GM18858 (cell line): ENCODE results near the gene FSTL4.
"Not testable (repeated sequence)": the region's sequence is repeated elsewhere in the genome, so short reads cannot be mapped to it uniquely, and the experiment has no call there.

ENCODE experiments used
- ATAC-seq: cut with Tn5 transposase; IDR thresholded peaks from one replicate; pipeline ENCODE4 v1.9.1; 2021; ENCODE audit not compliant: unreplicated experiment

FSTL4 gene

GRCh38 chr5:133234911-133235310, 377.4 kb downstream of the FSTL4 start:
- no peak for ATAC-seq

DNA sequence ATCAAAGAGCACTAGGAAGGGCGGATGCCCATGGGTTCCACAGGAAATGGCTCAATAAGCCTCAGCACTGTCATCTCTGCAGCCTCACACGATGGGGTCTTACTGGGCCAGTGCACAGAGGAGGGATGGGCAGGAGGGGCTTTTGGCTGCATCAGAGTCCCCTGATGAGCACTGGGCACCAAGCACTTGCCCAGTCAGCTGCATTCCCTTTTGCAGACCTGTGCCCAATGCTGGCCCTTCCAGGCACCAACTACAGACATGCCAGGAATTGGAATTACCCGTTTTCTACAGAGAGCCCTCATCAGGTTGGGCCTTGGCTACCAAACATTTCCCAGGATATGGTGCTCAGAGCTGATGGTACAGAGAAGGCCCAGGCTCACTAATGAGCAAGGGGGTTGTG, 378.1 kb downstream of the FSTL4 start:
- no peak for ATAC-seq

GRCh38 chr5:133233616-133234015, 378.7 kb downstream of the FSTL4 start:
- no peak for ATAC-seq

GRCh38 chr5:133232911-133233310, 379.4 kb downstream of the FSTL4 start:
- ATAC-seq = no peak

DNA sequence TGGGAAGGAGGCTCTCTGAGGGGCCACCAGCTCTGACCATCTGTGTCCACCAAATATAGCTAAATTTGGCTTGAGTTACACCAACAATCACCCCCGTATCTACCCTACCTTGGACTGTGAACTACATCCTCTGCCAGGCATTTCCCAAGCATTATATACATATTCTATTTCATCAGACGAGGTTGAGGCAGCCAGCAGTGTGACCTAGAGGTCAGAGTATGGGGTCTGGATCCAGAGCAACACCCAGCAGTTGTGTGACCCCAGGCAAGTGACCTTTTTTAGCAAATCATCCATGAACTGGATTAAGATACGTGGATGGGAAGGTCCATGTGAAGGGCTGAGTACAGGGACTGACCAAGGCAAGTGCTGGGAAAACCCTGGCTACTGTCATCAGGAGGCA, 379.9 kb downstream of the FSTL4 start:
- no peak for ATAC-seq

GRCh38 chr5:133232011-133232410, 380.3 kb downstream of the FSTL4 start:
- no peak for ATAC-seq

DNA sequence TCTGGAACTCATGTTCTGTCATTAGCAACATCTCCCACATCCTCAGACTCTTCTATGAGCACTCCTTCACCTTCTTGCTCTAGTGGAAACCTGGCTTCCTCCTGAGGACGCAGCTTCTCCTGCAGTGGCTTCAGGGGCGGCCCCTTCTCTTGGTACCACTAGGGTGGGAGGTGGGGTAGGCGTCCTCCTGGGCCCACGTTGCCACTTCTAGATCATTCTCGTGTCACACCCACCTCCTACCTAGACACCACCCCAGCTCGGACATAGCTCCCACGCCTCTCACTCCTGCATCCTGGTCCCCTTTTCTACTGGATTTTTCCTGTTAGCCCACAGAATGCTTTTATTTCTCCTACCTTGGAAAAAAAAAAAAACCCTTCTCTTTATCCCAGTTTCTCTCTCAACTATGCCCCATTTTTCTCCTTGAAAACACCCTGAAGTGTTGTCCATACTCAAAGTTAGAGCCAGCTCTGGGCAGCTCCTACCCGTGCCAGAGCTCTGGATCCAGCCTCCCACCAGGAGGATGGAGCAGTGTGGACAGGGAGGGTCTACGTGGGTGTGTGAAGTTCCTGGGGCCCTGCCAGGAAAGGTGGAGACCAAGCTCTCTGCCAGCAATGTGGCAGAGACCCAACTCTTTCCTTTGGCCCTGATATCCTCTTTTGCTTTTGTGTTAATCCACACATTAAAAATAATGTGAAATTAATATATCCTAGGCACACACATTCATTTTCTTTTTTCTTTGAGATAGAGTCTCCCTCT, 381.3 kb downstream of the FSTL4 start:
- no peak for ATAC-seq

GRCh38 chr5:133229931-133230664, 382.2 kb downstream of the FSTL4 start:
- no peak for ATAC-seq

DNA sequence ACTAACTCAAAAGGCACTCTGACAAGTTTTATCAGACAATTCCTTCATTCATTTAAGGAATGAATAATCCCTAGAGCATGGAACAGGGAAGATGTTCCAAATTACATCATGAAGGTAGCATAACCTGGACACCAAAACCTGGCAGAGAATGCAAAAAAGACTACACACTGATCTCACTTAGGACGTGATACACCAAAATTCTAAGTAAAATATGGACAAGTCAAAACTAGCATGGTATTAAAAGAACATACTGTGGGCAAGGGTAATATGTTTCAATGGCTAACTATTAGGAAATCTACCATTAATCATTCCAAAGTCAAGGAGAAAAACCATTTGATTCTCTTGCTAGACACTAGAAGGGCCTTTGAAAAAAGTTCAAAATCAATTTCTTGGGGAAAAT, 384.0 kb downstream of the FSTL4 start:
- no peak for ATAC-seq

DNA sequence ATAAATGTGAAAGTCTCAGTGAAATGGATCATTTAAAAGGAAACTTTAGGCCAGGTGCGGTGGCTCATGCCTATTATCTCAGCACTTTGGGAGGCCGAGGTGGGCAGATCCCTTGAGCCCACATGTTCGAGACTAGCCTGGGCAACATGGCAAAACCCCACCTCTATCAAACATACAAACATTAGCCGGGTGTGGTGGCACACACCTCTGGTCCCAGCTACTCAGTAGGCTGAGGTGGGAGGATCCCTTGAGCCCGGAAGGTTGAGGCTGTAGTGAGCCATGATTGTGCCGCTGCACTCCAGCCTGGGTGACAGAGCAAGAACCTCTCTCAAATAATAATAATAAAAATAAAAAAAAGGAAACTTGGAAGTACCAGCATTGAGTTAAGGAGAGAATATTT, 384.4 kb downstream of the FSTL4 start:
- no peak for ATAC-seq

DNA sequence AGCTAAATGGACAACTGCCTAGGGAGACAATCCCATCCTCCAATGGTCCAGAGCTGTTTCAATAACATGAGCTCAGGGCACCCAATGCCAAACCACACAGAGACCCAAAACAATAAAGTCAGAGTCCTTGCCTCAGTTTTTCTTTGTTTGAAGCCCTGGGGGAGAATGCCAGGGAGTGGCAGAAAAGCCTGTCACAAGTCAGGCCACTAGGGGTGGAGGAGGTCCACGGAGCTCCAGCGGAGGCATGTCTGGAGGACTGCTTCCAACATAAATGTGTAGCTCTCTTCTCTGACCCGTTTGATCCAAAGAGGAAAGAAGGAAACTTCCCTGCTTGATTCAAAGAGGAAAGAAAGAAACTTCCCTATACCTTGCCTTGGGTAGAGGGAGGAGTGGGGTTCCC, 385.3 kb downstream of the FSTL4 start:
- ATAC-seq = no peak

DNA sequence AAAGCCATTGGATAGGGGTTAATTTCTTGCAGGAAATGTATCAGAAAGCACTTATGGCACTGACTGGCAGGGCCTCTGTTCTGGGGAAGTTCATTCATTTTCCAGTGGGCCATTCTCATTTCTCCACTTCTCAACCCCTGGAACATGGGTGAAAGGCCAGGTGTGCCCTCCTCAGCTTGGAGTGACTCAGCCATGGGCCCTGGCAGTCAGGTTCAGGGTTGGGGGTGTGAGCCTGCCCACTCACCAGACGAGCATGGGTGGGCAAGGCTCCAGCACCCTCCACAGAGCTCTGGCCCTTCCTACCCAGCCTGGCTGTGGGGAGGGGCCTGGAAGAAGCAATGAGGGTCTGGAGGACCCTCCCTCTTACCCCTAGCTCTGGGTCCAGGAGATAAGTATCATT, 386.2 kb downstream of the FSTL4 start:
- ATAC-seq = no peak

DNA sequence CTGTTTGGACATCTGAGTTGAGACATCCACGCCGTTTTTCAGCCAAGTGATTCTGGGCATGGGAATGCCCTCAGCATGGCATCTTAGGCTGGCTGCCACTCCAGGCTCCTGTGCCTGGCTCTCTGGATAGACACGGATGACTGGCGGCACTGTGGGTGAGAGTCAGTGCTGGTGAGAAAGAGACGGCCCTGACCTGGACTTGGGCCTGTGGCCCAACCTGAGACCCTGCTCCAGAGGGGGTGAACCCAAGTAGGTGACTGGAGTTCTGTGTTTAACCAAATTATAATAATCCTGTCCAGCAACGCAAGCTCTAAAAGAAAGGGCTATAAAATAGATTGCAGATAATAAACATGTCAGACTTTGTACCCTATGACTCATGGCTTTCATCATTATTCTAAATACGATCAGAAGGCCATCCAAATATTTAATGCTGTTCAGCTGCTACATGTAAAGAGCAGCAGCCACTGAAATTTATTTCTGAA, 386.6 kb downstream of the FSTL4 start:
- ATAC-seq = no peak

DNA sequence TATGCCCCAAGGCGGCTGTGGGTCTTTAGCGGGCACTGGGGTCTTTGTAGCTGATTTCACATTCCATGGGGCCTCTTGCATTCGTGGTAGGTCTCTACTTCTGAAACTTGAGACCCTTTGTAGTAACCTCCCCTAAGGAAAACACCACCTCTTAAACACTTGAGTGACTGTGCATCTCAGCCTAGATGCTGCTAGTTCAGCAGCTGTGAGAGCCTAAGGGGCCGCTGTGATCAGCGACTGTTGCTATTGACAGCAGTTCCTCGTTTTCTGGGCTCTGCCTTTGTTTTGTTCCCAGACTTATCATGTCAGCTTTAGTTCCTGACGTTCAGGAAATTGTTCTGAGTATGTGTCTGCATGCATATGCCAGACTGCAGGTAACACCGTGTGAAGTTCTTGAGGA, 389.4 kb downstream of the FSTL4 start:
- ATAC-seq = no peak

DNA sequence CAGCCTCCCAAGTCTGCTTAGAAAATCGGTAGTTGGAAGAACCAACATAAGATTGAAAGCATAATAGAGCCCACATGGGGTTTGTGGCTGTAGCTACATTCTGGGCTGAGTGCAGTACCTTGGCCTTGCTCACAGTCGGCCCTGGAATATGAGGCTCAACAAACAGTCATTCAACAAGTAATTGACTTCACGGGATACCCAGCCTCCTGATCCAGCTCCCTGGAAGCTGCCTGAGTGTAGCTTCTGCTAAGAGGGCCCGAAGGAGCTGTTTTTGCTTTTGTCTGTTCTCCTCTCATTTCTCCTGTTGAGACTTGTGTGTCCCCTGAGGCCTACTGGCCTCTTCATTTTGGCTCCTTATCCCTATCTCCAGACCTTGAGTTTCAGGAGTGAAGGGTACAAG, 389.8 kb downstream of the FSTL4 start:
- ATAC-seq = no peak

GRCh38 chr5:133222040-133222439, 390.3 kb downstream of the FSTL4 start:
- no peak for ATAC-seq

DNA sequence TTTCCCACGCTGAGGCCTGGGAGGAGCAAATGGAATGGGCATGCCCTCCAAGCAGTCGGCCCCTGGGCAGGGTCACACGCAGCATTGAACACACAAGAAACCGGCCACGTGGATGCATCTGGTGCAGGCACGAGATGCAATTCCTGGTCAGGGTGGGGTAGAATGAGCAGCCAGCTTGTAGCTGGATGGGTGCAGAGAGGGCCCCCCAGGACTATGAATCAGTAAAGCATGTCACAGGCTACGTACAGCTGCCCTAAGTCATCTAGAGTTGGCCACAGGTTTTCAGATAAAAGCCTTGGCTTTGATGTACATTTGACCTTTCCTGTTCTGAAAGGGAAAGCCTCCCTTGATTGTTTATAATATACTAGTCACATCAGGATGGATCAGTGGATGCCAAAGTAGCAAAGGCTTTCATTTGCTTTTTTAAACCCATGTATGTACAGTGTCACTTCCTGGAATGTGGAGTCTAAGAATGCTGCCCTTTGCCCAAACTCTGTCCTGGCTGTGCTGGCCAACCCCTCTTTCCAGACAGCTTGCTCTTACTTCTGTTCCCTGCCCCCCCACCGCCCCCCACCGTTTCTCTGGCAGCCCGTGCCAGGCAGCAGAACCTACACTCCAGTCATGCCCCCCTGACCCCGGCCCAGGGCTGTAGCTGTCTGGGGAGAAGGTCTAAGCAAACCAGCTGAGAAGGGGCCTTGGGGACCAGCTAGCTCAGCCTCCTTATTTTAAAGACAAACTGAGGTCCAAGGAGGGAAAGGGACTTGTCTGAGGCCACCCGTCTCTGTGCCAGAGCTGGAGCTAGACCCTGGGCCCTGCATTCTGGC, 391.3 kb downstream of the FSTL4 start:
- no peak for ATAC-seq

DNA sequence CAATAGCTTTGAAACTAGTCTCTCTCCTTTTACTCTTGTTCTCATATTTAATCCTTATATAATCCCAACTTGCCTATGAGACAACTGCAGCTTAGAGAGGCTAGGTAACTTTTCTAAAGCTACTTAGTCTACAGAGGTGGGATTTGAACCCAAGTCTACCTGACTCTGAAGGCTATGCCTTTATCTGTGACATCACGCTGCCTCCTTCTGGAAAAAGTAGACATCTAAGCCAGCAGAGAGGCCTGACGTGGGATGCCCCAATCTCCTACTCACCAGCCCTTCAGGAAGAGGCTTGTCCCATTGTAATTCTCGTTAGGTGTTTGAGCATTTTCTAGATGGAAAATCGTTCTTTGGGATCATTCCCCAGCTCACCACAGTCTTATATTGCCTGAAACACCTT, 393.0 kb downstream of the FSTL4 start:
- ATAC-seq = no peak

DNA sequence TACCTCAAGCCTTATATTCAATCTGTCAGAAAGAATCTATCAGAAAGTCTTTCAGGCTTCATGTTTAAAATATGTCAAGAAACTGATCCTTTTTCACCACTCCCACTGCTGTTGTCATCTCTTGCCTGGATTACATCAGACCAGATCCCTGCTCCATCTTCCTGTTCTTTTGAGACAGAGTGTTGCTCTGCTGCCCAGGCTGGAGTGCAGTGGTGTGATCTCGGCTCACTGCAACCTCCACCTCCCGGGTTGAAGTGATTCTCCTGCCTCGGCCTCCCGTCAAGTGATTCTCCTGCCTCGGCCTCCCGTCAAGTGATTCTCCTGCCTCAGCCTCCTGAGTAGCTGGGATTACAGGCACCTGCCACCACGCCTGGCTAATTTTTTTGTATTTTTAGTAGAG, 396.2 kb downstream of the FSTL4 start:
- ATAC-seq = not testable (repeated sequence)

DNA sequence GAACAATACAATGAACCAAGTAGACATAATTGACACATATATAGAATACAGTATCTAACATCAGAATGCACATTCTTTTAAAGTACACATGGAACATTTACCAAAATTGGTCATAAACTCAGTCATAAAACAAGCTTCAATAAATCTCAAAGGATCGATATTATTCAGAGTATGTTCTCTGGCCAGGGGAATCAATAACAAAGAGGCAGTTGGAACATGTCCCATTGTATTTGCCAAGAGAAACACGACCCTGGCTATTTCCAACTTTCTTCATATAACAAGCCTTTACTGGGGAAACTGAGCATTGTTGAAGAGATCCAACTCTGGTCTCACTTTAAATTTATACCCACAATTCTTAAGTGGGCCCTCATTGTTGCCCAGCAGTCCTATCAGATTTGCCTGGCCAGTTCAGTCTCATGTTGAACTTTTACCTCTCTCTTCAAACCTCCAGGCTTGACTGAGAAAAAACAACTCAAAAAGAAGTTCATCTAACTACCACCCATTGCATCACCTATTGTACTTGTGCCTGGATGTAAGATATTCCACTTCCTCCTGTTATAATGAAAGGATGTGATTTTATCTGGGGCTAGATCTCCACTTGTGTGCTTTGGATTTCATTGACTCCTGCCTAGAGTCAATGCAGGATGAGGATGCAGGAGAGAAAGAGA, 398.1 kb downstream of the FSTL4 start:
- no peak for ATAC-seq

GRCh38 chr5:133205649-133206048, 406.7 kb downstream of the FSTL4 start:
- ATAC-seq = no peak
